ENCODE data around the gene OR1I1.

Gene OR1I1

DNA sequence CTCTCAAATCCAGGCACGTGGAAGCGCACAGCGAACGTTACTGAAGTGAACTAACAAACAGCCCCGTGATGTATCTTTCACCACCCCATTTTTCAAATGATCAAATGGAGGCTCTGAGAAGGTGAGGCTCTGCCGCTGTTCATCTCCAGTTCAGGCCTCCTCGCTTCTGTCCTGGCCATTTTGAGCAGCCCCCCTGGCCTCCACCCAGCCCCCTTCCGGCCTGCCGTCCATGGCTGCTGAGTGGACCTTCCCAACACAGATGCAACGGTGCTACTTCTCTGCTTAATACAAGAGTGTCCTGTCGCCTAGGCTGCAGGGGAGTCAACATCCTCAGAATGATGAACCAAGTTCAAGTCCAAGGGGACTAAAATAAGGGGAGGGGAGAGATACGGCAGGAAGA is 34.8 kb downstream of the OR1I1 start:
- DNase-seq (ENCODE audit: low spot score) = no peak

DNA sequence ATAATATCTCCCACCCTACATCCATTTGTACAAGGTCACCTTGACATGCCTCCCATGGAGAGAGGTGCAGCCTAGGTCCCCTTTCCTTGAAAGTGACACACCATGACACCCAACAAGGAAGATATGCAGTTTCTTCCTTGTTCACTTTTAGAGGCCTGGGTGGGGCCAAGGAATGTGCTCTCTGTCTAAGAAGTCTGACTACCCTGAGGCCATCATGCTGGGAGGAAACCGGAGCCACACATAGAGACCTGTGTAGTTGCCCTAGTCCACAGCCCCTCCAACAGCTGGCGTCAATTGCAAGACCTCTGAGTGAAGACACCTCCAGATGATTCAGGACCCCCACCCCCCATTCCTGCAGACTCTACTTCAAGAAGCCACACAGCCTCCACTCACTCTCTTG is 36.2 kb downstream of the OR1I1 start:
- DNase-seq (ENCODE audit: low spot score) = no peak

DNA sequence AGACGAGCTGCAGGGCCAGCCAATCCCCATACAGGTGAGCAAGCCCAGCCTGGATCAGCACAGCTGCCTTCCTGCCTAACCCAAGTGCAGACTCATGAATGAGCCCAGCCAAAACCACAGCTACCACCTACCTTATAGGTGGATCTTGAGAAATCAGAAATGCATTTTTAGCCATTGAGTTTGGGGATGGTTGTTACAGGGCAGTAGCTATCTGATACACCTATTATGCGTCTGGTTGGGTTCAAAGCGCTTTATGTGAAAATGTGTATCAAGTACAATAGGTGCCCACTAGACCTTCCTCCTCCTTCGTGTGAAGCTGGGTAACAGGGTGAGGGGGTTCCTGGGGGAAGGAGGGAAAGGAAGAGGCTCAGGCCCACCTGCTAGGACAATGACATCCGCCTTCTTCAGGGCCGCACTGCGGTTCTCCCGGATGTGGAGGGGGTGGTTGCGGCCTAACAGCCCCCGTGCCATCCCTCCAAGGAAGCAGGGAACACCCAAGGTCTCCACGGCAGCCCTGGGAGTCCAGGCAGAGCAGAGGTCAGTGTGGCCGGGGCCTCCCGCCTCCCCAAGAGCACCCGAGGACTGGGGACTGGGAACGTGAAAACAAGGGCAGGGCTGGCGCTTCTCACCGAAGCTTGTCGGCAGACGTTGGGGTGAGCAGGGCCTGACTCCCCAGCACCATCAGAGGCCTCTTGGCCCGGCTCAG is 36.9 kb downstream of the OR1I1 start:
- DNase-seq (ENCODE audit: low spot score) = no peak

DNA sequence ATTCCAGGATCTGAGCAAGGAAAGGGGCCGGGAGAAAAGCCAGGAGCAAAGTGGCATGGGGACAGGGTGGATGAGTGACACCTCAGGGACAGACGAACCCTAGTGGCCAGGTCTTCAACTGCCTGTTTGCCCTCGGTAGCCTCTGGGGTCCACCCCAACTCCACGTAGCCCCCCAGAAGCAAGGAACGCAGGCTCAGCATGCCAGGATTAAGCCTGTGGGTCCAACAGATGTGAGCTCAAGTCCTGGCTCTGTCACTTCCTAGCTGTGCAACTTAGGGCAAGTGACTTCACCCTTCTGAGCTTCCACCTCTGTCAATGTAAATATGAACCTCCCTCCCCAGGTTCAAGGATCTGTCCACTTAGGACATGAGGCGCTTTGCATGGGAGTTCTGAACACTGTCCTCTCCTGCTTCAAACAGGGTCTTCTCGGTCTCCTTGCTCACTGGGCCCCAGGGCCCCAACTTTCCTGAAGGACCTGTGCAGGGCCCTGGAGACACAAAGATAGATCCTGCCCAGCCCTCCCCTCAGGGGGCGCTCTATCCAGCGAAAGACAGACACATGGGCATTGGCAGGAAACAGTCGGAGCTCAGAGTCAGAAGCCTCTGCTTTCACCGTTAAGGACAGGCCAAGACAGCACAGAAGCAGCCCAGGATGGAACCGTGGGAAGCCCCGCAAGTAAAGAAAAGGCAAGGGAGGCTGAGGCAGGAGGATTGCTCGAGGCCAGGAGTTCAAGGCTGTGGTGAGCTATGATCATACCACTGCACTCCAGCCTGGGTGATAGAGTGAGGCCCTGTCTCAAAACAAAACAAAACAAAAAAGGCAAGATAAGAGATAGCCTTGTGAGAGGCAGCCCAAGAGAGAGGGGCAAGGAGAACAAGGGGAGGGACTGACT is 38.4 kb downstream of the OR1I1 start:
- DNase-seq (ENCODE audit: low spot score) = no peak

DNA sequence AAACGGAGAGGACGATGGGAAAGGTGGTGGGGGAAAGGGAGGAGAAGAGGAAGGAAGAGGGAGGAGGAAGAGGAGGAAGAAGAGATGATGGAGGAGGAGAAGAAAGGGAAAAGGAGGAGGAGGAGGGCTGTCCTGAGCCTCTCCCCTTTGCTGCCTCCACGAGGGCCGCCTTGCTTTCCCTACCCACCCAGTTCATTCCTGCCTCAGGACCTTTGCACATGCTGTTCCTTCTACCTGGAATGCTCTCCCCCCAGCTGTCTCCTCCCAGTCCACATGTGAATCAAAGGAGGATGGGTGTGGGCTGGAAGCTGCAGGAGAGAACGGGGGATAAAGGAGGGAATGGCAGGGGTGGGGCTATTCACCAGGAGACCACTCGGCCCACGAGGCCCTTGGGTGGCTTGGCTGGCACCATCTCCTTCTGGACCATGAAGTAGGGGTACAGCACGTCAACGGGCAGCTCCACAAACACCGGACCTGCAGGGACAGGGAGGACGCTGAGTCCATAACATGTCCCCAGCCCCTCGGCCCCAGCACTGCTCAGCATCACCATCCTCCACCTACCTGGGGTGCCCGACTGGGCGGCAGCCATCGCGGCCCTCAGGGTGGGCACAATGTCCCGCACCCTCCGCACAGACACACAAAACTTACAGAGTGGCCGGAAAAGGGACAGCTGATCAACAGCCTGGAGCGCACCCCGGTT is 40.5 kb downstream of the OR1I1 start:
- no peak for DNase-seq (ENCODE audit: low spot score)

DNA sequence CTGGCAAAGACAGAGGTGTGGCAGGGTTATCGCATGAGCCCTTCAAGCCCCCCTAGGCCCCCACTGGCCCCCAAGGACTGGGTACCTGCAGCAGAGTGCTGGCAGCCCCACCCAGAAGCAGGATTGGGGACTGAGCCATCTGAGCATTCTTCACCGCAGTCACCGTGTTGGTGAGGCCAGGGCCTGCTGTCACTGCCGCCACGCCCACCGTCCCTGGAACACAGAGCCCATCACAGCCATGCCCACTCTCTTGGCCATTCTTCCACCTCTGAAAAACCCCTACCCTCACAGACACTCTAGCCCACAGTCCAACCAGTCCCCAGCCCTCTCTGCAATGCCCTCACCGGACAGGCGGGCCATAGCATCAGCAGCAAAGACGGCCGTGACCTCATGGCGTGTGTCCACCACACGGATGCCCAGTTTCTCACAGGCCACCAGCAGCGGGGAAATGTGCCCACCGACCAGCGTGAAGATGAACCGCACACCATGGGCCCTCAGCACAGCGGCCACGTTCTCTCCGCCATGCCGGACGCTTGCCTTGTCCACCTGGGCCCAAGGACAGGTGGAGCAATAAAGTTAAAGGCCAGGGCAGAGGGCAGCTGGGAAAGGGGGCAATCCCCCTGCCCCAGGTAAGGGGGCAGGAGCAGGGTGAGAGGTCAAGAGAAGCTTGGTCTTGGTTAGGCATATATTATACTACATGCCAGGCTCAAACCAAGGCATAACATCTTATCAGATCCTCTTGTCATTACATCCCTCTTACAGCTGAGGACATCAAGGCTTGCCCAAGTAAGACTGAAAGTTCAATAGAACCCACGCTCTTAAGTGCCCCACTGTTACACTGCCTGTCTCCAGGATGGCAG is 41.2 kb downstream of the OR1I1 start:
- DNase-seq (ENCODE audit: low spot score) = no peak

DNA sequence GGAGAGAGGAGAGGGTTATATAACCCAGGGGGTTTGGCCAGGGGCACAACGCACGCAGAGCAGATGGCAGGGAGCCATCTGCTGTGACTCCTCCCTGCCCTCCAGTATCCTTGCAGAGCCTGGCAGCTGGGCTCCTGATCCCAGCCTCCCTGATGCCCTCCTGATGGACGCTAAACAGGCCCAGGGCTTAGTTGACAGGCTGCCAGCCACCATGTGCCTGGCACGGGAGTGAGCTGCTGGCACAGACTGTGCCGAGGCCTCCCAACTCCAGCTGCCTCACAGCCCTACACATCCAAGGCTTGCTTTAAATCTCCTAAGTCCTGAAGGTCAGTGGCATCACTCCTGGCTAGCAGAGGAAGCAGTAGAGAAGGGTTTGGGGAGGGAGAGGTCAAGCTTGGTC is 41.9 kb downstream of the OR1I1 start:
- DNase-seq (ENCODE audit: low spot score) = no peak

DNA sequence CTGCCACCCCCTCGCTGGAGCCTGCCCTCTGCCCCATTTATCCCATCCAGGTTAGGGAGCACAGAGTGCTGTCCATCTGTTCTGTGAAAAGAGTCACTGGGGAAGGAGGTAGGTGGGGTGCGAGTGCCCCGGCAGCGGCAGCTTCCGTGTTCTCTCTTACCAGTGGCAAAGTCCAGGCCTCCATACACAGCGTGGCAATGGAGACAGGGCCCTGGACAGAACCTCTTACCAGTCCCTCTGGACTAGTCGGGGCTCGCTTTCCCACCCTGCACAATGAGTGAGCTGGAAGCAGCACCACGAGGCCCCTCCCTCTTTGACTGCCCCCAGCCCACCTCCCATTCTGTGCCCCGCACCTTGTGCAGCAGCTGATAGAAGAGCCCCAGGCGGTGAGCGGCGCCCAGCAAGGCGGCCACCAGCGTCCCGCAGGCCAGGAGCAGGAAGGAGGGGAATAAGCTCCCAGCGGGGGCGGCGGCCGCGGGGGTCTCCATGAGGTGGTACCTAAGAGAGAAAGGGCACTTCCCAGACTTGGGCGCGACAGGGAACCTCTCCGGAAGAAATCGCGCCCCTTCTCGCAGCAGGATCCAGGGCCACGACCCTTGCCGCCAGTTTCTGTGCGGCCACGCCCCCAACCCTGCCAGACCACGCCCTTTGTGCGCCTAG is 42.7 kb downstream of the OR1I1 start:
- no peak for DNase-seq (ENCODE audit: low spot score)

DNA sequence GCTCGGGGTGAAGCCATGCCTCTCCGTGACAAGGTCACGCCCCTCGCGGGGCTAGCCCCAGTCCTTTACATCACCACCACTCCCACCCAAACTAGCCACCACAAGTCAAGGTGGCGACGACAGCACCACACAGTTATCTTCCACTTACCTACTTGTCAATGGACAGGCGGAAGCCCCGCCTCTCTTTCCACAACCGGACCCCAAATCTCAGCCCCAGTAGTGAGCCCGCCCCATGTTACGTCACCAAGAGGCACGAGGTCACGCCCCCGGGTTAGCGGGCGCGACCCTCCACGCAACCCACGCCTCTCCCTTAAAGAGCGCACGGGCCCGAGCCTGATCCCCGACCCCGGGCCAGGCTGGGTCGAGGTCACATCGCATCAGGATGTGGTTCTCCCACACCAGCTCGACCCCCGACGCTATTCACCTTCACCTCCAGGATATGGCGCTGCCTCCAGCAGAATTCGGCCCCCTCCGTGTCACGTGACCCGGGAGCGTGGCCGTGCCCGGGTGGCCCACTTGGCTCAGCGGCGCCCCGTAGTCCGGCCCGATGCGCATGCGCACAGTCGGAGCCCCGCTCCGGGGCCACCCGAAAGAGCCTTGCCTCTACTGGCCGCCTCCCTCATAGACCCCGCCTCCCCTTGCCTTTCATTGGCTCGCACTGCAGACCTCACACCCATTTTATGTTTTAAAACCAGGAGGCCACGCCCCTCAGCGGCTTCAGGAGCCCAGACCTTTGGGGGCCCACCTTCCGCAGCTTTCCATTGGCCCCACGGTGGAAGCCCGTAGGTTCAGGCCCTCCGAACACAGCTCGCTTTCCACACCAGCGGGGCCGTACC is 43.4 kb downstream of the OR1I1 start:
- peak; percentile 98 for DNase-seq (ENCODE audit: low spot score)

DNA sequence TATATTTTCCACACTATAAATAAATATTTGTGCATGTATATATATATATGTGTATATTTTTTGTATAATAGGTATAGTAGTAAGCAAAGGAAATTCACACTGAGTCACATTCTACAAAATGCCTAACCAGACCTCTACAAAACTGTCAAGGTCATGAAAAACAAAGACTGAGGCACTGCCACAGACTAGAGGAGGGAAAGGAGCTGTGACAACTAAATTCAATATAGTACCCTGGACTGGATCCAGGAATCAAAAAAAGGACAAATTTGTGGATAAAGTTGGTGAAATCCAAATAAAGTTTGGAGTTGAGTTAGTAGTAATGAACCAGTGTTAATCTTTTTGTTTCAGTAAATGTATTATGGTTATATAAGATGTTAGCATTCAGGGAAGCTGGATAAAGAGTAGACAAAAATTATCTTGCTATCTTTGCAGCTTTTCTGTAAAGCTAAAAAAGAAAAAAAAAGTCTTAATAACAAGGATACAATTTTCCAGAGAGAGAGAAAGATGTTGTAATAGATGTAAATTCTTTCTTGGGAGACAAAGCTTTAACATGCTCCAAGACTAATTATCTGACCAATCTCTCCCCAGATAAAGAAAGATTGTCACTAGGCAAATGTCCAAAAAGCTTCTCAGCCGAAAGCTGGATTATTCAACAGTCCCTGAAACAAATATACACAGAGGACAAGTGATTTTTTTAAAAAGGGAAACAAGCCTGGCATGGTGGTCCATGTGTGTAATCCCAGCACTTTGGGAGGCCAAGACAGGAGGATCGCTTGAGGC is 44.3 kb downstream of the OR1I1 start:
- no peak for DNase-seq (ENCODE audit: low spot score)

DNA sequence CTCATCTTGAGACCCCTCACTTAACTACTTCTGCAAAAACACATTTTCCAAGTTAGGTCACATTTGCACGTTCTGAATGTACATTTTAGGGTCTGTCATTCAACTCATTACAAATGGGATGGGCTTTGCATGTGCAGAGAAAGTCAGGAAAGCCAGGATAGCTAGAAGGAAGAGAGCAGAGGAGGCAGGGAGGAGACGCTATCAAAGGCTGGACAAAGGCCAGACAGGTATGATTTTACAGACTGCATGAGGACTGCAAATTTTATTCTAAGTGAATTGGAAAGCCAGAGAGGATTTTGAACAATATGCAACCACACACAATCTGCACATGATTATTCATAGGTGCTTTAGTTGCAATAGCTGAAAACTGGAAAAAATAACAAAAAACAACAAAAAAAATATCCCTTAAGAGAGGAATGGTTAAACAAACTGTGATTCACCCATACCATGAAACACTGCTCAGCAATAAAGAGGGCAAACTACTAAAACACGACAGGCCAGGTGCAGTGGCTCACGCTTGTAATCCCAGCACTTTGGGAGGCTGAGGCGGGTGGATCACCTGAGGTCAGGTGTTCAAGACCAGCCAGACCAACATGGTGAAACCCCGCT is 46.3 kb downstream of the OR1I1 start:
- DNase-seq (ENCODE audit: low spot score) = no peak

DNA sequence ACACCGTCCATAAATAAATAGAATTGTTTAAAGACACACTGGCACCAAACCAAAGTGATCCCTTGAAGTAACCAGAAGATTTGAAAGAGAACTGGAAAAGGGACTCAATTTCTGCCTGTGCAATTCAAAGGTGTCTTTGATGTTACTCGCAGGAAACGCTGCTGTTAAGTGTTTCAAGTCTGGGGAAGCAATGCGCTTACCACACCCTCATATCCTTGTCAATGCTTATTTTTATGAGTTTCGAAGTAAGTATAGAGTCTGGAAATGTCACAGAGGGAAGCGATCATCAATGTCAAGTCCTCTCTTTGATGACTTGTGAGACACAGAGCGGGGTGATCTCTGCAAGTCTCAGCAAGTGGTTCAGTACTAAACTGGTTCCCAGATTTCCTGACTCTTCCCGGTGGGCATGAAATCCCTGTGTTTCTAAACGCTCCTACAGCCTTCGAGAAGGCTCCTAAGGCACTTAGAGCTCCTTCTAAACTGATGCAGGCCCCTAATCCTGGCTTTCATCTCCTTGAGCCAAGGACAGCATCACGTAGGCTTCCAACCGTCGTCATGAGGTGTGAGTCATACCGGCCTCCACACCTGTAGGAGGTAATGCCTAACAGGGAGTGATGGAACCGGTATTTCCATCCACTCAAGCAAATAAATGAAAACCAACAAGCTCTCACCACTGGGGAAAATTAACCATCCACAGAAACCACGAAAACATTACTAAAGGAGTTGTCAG is 48.0 kb downstream of the OR1I1 start:
- DNase-seq (ENCODE audit: low spot score) = no peak

DNA sequence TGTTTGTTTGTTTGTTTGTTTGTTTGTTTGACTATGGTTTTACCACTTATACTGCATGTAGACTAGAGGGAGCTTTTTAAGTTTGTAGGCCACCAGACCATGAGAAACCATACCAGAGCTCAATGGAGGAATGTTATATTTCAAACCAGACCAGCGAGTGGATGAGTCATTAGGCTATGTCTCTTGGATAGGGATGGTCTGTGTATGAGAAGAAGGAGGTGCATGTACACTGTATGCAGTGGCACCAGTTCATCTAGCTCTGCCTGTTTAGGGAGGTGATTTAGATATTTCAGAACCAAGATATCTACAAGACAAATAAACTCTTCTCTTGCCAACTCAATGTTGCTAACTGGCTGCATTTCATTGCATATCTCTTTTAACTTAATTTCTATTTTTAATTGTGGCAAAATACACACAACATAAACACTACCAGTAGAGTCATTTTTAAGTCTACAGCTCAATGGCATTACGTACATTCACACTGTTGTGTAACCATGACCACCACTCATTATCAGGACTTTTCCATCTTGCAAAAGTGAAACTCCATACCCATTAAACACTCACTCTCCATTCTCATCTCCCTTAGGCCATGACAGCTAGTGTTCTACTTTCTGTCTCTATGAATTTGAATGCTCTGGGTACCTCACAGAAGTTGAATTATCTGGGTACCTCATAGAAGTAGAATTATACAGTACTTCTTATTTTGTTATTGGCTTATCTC is 54.4 kb downstream of the OR1I1 start:
- no peak for DNase-seq (ENCODE audit: low spot score)

DNA sequence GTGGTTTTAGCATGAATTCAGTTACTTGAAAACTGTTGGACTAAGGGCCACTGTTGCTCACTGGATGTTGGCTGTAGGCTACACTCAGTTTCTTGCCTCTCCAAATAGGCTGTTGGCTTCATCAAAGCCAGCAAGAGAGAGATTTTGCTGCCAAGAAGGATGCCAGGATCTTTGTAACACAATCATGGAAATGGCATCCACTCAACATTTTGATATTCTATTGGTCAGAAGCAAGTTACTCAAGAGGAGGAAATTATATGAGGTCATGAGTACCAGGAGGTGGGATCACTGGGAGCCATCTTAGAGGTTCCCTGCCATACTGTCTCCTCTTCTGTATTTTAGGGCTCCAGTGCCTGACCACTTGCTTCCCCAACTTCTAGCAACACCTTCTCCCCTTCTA is 55.8 kb downstream of the OR1I1 start:
- no peak for DNase-seq (ENCODE audit: low spot score)

DNA sequence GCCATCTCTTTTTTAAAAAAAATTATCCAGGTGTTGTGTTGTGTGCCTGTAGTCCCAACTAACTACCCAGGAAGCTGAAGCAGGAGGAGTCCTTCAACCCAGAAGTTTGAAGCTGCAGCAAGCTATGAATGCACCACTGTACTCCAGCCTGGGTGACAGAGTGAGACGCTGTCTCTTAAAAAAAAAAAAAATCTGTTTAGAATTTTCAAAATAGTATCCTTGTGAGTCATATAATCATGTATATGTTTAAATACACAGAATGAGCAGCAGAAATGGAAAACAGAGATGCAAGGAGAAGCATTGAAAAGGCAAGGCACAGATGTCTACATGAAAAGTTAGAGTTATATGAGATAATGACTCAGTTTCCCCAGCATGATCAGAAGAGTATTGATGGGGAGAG is 56.4 kb downstream of the OR1I1 start:
- DNase-seq (ENCODE audit: low spot score) = no peak

DNA sequence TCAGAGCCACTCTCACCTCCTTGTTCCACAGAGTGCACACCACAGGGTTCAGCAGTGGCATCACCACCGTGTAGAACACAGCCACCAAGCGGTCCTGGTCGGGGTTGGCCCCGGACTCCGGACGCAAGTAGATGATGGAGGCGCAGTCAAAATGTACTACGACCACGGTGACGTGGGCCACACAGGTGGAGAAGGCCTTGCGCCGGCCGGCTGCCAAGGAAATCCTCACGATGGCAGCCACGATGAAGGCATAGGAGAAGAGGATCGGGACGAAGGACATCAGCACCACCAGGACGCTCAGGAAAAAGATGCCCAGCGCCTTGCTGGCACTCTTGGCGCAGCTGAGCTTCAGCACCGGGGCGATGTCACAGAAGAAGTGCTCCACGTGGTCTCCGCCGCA is 59.1 kb downstream of the OR1I1 start:
- DNase-seq (ENCODE audit: low spot score) = no peak

DNA sequence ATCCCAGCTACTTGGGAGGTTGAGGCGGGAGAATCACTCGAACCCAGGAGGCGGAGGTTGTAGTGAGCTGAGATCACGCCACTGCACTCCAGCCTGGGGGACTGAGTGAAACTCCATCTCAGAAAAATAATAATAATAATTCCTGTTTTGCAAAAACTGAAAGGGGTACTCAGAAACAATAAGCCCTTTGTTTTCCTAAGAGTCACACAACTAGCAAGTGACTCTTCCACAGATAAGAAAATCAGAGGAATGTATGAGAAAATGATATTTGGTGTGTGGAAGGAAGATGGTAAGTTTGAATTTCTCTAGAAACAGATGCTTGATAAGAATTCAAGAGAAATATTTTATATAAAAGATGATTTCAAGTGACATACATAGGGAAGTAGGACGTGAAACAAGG is 60.3 kb downstream of the OR1I1 start:
- DNase-seq (ENCODE audit: low spot score) = no peak

Data from SK-N-DZ (cell line).